Esophagus squamous epithelium (tissue), 4 donors: ENCODE measurements around the gene ROMO1.

ENCODE experiments used
- CTCF ChIP-seq, 6 experiments: fragments of 450-650 bp in 4 of 6; fragments of 200-600 bp in 2 of 6; sonication (generic) in 2 of 6; IDR thresholded peaks; one replicate each; pipeline ENCODE4 v1.5.1; 2016 to 2019; ENCODE audit warnings: antibody characterized with exemption in 6 of 6, mild to moderate bottlenecking in 4 of 6, moderate library complexity in 4 of 6
- POLR2A ChIP-seq, 4 donors: fragments of 450-650 bp; IDR thresholded peaks; one replicate each; pipeline ENCODE4 v1.6.1; 2017; ENCODE audit warnings: antibody characterized with exemption in 4 of 4, mild to moderate bottlenecking in 4 of 4, moderate library complexity in 3 of 4

GRCh38 chr20:35715652-35716051 lies 16.4 kb downstream of the ROMO1 start:
- TF ChIP-seq CTCF (IDR thresholded peaks at IDR 0.05) (no peak), POLR2A (IDR thresholded peaks at IDR 0.05) (no peak)
